Vagina (tissue), 2 donors: ENCODE data around the gene TMEM245.

Experiments
- POLR2A ChIP-seq, 2 donors: fragments of 450-650 bp; IDR thresholded peaks; one replicate each; pipeline ENCODE4 v1.6.1; 2017; ENCODE audit warnings: antibody characterized with exemption in 2 of 2, mild to moderate bottlenecking in 2 of 2, moderate library complexity in 2 of 2
- POLR2AphosphoS5 ChIP-seq, 2 donors: sonication (generic); formaldehyde crosslinking; IDR thresholded peaks; one replicate each; pipeline ENCODE4 v1.9.0; 2017; ENCODE audit warnings: antibody characterized with exemption in 2 of 2, mild to moderate bottlenecking in 2 of 2, low read depth in 1 of 2; ENCODE audit not compliant: insufficient read depth in 1 of 2
- TF ChIP-seq, protein P1 (sequence below), 3 experiments: fragments of 450-650 bp in 2 of 3; fragments of 200-600 bp in 1 of 3; sonication (generic) in 1 of 3; IDR thresholded peaks; one replicate each; pipeline ENCODE4 v1.5.1; 2017 to 2019; ENCODE audit warnings: antibody characterized with exemption in 3 of 3, mild to moderate bottlenecking in 2 of 3, moderate library complexity in 2 of 3

GRCh38 chr9:109113892-109114609 is 5.7 kb downstream of the TMEM245 start:
- TF ChIP-seq, protein P1, sequence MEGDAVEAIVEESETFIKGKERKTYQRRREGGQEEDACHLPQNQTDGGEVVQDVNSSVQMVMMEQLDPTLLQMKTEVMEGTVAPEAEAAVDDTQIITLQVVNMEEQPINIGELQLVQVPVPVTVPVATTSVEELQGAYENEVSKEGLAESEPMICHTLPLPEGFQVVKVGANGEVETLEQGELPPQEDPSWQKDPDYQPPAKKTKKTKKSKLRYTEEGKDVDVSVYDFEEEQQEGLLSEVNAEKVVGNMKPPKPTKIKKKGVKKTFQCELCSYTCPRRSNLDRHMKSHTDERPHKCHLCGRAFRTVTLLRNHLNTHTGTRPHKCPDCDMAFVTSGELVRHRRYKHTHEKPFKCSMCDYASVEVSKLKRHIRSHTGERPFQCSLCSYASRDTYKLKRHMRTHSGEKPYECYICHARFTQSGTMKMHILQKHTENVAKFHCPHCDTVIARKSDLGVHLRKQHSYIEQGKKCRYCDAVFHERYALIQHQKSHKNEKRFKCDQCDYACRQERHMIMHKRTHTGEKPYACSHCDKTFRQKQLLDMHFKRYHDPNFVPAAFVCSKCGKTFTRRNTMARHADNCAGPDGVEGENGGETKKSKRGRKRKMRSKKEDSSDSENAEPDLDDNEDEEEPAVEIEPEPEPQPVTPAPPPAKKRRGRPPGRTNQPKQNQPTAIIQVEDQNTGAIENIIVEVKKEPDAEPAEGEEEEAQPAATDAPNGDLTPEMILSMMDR (IDR thresholded peaks at IDR 0.05) = no peak
- TF ChIP-seq POLR2A (IDR thresholded peaks at IDR 0.05) (no peak), POLR2AphosphoS5 (IDR thresholded peaks at IDR 0.05; ENCODE audit: insufficient read depth in 1 of 2, low read depth in 1 of 2) (no peak)
